PC-9 (cell line): Measurements from ENCODE around the gene RCC2. TPM values are rescaled to one million over a fixed set of nuclear protein-coding genes. Genes with fewer than 3 reads are reported as not detected.

Experiments
- BruUV-seq: library from RNA; stranded (reverse); fragments of 400-500 nt; replicated peaks from 2 replicates; lab custom pipeline; 2021; lab: Mats Ljungman, UMichigan
- CTCF ChIA-PET: fragments of 300-600 bp; sonication (Branson Sonifier 250); formaldehyde crosslinking; loops from one replicate; lab custom pipeline; 2022; ENCODE audit warnings: antibody characterized with exemption; lab: Charles Lee
- POLR2A ChIA-PET: fragments of 300-600 bp; sonication (Branson Sonifier 250); formaldehyde crosslinking; loops from one replicate; lab custom pipeline; 2022; ENCODE audit warnings: antibody characterized with exemption; ENCODE audit not compliant: unreplicated experiment; lab: Charles Lee
- DNase-seq, 2 experiments: peaks; one replicate each; pipeline versions ENCODE4 v3.0.0 to v3.0.0-alpha.2; 2015 to 2022; ENCODE audit warnings: mixed read lengths in 1 of 2
- H2AFZ ChIP-seq: fragments of 200-600 bp; sonication (generic); 2 replicates; pipeline ENCODE4 v1.8.1; 2017; ENCODE audit warnings: antibody characterized with exemption
- H3F3A ChIP-seq: fragments of 200-600 bp; sonication (generic); 2 replicates; pipeline ENCODE4 v1.8.1; 2017; ENCODE audit warnings: antibody characterized with exemption, mild to moderate bottlenecking, low read depth; ENCODE audit not compliant: insufficient read depth
- H3K27ac ChIP-seq: fragments of 200-600 bp; sonication (generic); 2 replicates; pipeline ENCODE4 v1.6.1; 2016; ENCODE audit warnings: mixed run types
- H3K27me3 ChIP-seq: fragments of 200-600 bp; sonication (generic); 2 replicates; pipeline ENCODE4 v1.6.1; 2016; ENCODE audit warnings: low read depth, mixed run types; ENCODE audit not compliant: insufficient read depth
- H3K36me3 ChIP-seq: fragments of 200-600 bp; sonication (generic); 2 replicates; pipeline ENCODE4 v1.6.1; 2016; ENCODE audit warnings: low read depth, mixed run types
- H3K4me1 ChIP-seq: fragments of 200-600 bp; sonication (generic); replicated peaks from 2 replicates; pipeline ENCODE4 v1.6.1; 2016; ENCODE audit warnings: mixed run types; ENCODE audit not compliant: insufficient read depth
- H3K4me2 ChIP-seq: fragments of 200-600 bp; sonication (generic); 2 replicates; pipeline ENCODE4 v1.6.1; 2017; ENCODE audit warnings: mixed run types
- H3K4me3 ChIP-seq: fragments of 200-600 bp; sonication (generic); 2 replicates; pipeline ENCODE4 v1.6.1; 2016; ENCODE audit warnings: mixed run types
- H3K79me2 ChIP-seq: fragments of 200-600 bp; sonication (generic); 2 replicates; pipeline ENCODE4 v1.6.1; 2017; ENCODE audit warnings: low read depth, mixed run types
- H3K9me2 ChIP-seq: fragments of 200-600 bp; sonication (generic); 2 replicates; pipeline ENCODE4 v1.8.1; 2017; ENCODE audit warnings: mild to moderate bottlenecking; ENCODE audit not compliant: insufficient read depth
- H3K9me3 ChIP-seq: fragments of 200-600 bp; sonication (generic); 2 replicates; pipeline ENCODE4 v1.8.1; 2016; ENCODE audit warnings: low read depth; ENCODE audit not compliant: insufficient read depth
- H4K20me1 ChIP-seq: fragments of 200-600 bp; sonication (generic); 2 replicates; pipeline ENCODE4 v1.8.1; 2017; ENCODE audit not compliant: insufficient read depth
- EZH2 ChIP-seq: fragments of 200-600 bp; sonication (generic); IDR thresholded peaks from 2 replicates; pipeline ENCODE4 v1.8.0; 2017; ENCODE audit warnings: antibody characterized with exemption, low read depth
- intact Hi-C: fragments of 100-400 bp; cut with micrococcal nuclease; formaldehyde crosslinking; loops from one replicate; pipeline ENCODE4 v1.10.0; 2022; ENCODE audit not compliant: unreplicated experiment
- total RNA-seq: library from RNA; stranded (reverse); gene quantifications from 2 replicates; pipeline ENCODE4 v1.2.3, GENCODE V29; 2021
- TF ChIP-seq, protein P1 (sequence below): fragments of 200-600 bp; sonication (generic); conservative IDR thresholded peaks from 2 replicates; pipeline ENCODE4 v1.6.1; 2017; ENCODE audit warnings: mixed run types, antibody characterized with exemption, mild to moderate bottlenecking, moderate library complexity

Gene RCC2
- total RNA-seq, 1 experiment from 2014 or later = 170 TPM

DNA sequence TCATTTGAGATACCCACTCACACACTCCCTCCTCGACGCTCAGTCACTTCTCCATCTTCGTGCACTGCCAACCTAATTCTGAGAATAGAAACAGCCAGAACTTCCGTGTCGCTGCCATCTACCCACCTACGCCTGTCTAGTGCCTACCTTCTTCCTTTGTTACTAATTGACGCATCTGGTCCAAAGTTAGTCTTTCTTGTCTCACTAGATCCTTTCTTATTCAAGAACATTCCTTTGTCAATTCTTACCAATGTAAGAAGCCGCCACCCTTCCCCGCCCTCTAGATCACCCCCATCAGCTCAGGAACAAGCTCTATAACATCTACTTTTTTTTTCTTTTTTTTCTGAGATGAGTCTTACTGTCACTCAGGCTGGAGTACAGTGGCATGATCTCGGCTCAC lies 63.8 kb downstream of the RCC2 start:
- Histone ChIP-seq H3F3A (peaks cover 8% of the 10 kb centered on the region), H2AFZ (no peak overlapping the region), H3K4me3 (no peak overlapping the region), H4K20me1 (no peaks in the 10 kb centered on the region), H3K9me3 (no peaks in the 10 kb centered on the region), H3K27ac (no peak overlapping the region), H3K27me3 (no peaks in the 10 kb centered on the region), H3K4me1 (peaks cover 20% of the 10 kb centered on the region), H3K36me3 (no peaks in the 10 kb centered on the region), H3K79me2 (no peaks in the 10 kb centered on the region), H3K4me2 (no peak overlapping the region), H3K9me2 (no peaks in the 10 kb centered on the region)
- TF ChIP-seq, protein P1, sequence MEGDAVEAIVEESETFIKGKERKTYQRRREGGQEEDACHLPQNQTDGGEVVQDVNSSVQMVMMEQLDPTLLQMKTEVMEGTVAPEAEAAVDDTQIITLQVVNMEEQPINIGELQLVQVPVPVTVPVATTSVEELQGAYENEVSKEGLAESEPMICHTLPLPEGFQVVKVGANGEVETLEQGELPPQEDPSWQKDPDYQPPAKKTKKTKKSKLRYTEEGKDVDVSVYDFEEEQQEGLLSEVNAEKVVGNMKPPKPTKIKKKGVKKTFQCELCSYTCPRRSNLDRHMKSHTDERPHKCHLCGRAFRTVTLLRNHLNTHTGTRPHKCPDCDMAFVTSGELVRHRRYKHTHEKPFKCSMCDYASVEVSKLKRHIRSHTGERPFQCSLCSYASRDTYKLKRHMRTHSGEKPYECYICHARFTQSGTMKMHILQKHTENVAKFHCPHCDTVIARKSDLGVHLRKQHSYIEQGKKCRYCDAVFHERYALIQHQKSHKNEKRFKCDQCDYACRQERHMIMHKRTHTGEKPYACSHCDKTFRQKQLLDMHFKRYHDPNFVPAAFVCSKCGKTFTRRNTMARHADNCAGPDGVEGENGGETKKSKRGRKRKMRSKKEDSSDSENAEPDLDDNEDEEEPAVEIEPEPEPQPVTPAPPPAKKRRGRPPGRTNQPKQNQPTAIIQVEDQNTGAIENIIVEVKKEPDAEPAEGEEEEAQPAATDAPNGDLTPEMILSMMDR = no peak
- no peak for TF ChIP-seq EZH2
- POLR2A ChIA-PET = no interaction called here
- DNase-seq = no peak
- BruUV-seq = no TSS peak
- intact Hi-C loops = no loop called here
- CTCF ChIA-PET = no interaction called here

DNA sequence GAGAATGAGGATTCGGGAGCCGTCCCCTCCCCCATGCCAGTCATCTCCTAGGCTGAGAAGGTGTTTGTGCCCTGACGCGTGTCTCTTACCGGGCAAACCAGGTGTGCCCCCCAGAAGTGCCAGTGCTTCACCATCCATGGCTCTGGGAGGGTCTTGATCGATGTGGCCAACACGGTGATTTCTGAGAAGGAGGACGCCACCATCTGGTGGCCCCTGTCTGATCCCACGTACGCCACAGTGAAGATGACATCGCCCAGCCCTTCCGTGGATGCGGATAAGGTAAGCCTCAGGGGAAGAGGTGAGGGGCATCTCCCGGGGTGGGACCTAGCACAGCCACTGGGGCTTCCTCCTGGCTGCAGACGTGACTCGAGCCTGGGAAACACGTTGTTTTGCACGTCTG lies 66.5 kb downstream of the RCC2 start:
- no peak overlapping the region for H3K4me2 ChIP-seq
- H3K36me3 ChIP-seq = no peaks in the 10 kb centered on the region
- no peaks in the 10 kb centered on the region for H3K9me2 ChIP-seq
- DNase-seq = no peak
- no peak overlapping the region for H3K4me3 ChIP-seq
- H2AFZ ChIP-seq = no peak overlapping the region
- no peaks in the 10 kb centered on the region for H3K9me3 ChIP-seq
- peaks cover 26% of the 10 kb centered on the region for H3F3A ChIP-seq
- H3K79me2 ChIP-seq = no peaks in the 10 kb centered on the region
- no peaks in the 10 kb centered on the region for H3K27me3 ChIP-seq
- H3K27ac ChIP-seq = no peak overlapping the region
- CTCF ChIA-PET = interaction anchor here (0.6 kb wide), 1 partner anchor 12 kb away, joined by 11 read pairs; no protein-coding TSS in a partner anchor
- H4K20me1 ChIP-seq = no peaks in the 10 kb centered on the region
- H3K4me1 ChIP-seq = peaks cover 40% of the 10 kb centered on the region
- BruUV-seq = no TSS peak
- TF ChIP-seq, protein P1 = no peak
- TF ChIP-seq EZH2 = no peak
- POLR2A ChIA-PET = no interaction called here
- intact Hi-C loops = no loop called here

DNA sequence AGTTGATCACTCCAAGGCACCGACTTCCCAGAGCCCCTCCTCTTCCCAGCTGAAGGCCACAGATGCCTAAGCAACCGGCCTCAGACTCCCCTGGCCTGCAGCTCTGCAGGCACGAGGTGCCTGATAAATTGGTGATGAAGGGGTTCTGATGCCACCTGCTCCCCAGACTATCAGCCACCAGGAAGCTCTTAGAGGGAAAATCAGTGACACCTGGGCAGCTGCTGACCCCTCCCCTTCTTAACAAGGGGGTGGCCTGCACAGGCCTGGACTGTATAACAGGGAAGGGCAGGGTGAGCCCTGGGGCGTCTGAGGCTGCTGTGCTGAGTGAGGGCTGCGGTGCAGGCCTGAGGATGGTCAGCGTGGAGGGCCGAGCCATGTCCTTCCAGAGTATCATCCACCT lies 67.6 kb downstream of the RCC2 start, which contains the start of gene PADI6:
Gene PADI6, plus strand, starts transcription at position 301 of the 400 bp plus-strand sequence. Its CDS starts 50 bp downstream, at position 351.
- intact Hi-C loops = loop anchor here (2.0 kb wide), 1 partner anchor 35 kb away; no protein-coding TSS in a partner anchor
- H3F3A ChIP-seq = peaks cover 21% of the 10 kb centered on the region
- peaks cover 29% of the 10 kb centered on the region for H3K4me1 ChIP-seq
- no peak for TF ChIP-seq EZH2
- TF ChIP-seq, protein P1 = no peak
- no TSS peak for BruUV-seq
- CTCF ChIA-PET = no interaction called here
- no peaks in the 10 kb centered on the region for H3K36me3 ChIP-seq
- POLR2A ChIA-PET = no interaction called here
- no peaks in the 10 kb centered on the region for H3K9me3 ChIP-seq
- no peaks in the 10 kb centered on the region for H3K79me2 ChIP-seq
- no peaks in the 10 kb centered on the region for H4K20me1 ChIP-seq
- no peak within 1 kb of the TSS for H3K4me2 ChIP-seq
- no peaks in the 10 kb centered on the region for H3K27me3 ChIP-seq
- no peak within 1 kb of the TSS for H3K27ac ChIP-seq
- no peak within 1 kb of the TSS for H2AFZ ChIP-seq
- no peak within 1 kb of the TSS for H3K4me3 ChIP-seq
- no peak for DNase-seq
- no peaks in the 10 kb centered on the region for H3K9me2 ChIP-seq
